AG10803 (cell line): ENCODE measurements around the gene RASA2.
A peak's percentile ranks its signal among the peaks of the same experiment; 100 is the strongest.

Experiments
- DNase-seq: peaks from one replicate; pipeline ENCODE4 v3.0.0; 2010; ENCODE audit warnings: low read depth
- H3K4me3 ChIP-seq: 2 replicates; pipeline ENCODE4 v1.5.1; 2011; ENCODE audit warnings: mild to moderate bottlenecking, low read length, control low read depth
- CTCF ChIP-seq: conservative IDR thresholded peaks from 2 replicates; pipeline ENCODE4 v1.5.1; 2011; ENCODE audit warnings: mild to moderate bottlenecking, low read length, control low read depth, inconsistent platforms

Gene RASA2

GRCh38 chr3:141629976-141630375 is 143.1 kb downstream of the RASA2 start:
- no peak for DNase-seq
- no peak overlapping the region for H3K4me3 ChIP-seq
- TF ChIP-seq CTCF, result no peak

- H3K4me3 ChIP-seq, result no peak overlapping the region
- no peak for DNase-seq
- TF ChIP-seq CTCF, result no peak
These were observed 146.1 kb downstream of the RASA2 start for GRCh38 chr3:141632779-141633374.

GRCh38 chr3:141642215-141642614 is 155.4 kb downstream of the RASA2 start:
- no peak overlapping the region for H3K4me3 ChIP-seq
- DNase-seq, result peak; percentile 25
- TF ChIP-seq CTCF, result no peak

- TF ChIP-seq CTCF, result no peak
- no peak overlapping the region for H3K4me3 ChIP-seq
- peak; percentile 89 for DNase-seq
These were observed 156.6 kb downstream of the RASA2 start for GRCh38 chr3:141643391-141643790.

- TF ChIP-seq CTCF, result no peak
- no peak for DNase-seq
- no peak overlapping the region for H3K4me3 ChIP-seq
These were observed 157.0 kb downstream of the RASA2 start for GRCh38 chr3:141643796-141644195.

GRCh38 chr3:141644931-141645330 is 158.1 kb downstream of the RASA2 start:
- peak; percentile 79 for DNase-seq
- H3K4me3 ChIP-seq, result no peak overlapping the region
- peak; percentile 73 for TF ChIP-seq CTCF

- no peak overlapping the region for H3K4me3 ChIP-seq
- no peak for TF ChIP-seq CTCF
- DNase-seq, result peak; percentile 62
These were observed 160.1 kb downstream of the RASA2 start for GRCh38 chr3:141646760-141647561.
